HG03469 (cell line): ENCODE measurements around the gene CDC14A.

Experiments
- ATAC-seq: cut with Tn5 transposase; IDR thresholded peaks from one replicate; pipeline ENCODE4 v1.9.1; 2021; ENCODE audit warnings: mild to moderate bottlenecking, moderate library complexity, moderate number of reproducible peaks; ENCODE audit not compliant: unreplicated experiment

Gene CDC14A

GRCh38 chr1:100528871-100529270, 176.6 kb downstream of the CDC14A start:
- no peak for ATAC-seq

- no peak for ATAC-seq
These were observed 177.8 kb downstream of the CDC14A start for GRCh38 chr1:100530141-100530540.

GRCh38 chr1:100530880-100531487, 178.7 kb downstream of the CDC14A start:
- peak; percentile 72 for ATAC-seq

GRCh38 chr1:100532645-100533044, 180.3 kb downstream of the CDC14A start:
- no peak for ATAC-seq

- ATAC-seq, result no peak
These were observed 183.0 kb downstream of the CDC14A start for GRCh38 chr1:100535264-100535663.

GRCh38 chr1:100536031-100536430, 183.7 kb downstream of the CDC14A start:
- peak; percentile 95 for ATAC-seq

GRCh38 chr1:100538913-100539835, 186.9 kb downstream of the CDC14A start:
- no peak for ATAC-seq

GRCh38 chr1:100539836-100540536, 187.7 kb downstream of the CDC14A start:
- ATAC-seq, result no peak

DNA sequence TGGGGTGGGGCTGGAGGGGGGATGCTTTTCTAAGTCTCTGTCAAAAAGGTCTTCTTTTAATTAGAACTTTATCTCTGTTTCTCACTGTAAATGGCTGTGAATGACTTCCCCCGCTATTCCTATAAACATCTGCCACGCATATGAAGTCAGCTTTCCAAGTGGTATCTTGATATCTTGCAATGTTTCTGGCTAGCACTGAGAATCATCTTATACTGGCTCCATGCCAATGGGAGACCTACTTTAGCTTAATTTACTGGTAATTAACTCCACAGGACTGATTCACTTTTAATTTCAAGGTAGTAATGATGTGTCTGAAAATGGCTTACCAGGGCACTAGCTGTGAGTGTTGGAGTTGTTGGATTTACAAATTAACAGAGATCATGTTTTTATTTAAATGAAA, 190.0 kb downstream of the CDC14A start:
- no peak for ATAC-seq

DNA sequence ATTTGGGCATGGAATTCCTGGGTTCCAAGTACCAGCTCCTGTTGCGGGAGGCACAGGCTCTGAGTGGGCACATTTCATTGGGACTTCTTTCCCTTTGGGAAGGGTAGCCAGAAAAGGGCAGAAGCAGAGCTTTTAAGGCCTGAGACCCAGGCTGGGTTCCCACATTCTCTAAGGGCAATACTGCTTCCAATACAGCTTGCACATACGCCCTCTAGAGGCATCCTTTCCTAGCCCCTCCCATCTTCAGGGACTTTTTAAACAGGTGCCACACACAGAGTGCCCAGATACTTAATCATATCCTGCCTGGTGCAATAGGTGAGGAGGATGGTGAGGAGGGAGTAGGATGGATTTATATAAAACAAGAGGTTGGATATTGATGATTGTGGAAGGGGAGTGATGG, 191.3 kb downstream of the CDC14A start:
- peak; percentile 67 for ATAC-seq

GRCh38 chr1:100544791-100545190, 192.5 kb downstream of the CDC14A start:
- ATAC-seq, result no peak

GRCh38 chr1:100545855-100546254, 193.5 kb downstream of the CDC14A start:
- no peak for ATAC-seq

GRCh38 chr1:100552031-100552430, 199.7 kb downstream of the CDC14A start:
- no peak for ATAC-seq

GRCh38 chr1:100552922-100553321, 200.6 kb downstream of the CDC14A start:
- no peak for ATAC-seq

GRCh38 chr1:100556181-100556580, 203.9 kb downstream of the CDC14A start:
- no peak for ATAC-seq

DNA sequence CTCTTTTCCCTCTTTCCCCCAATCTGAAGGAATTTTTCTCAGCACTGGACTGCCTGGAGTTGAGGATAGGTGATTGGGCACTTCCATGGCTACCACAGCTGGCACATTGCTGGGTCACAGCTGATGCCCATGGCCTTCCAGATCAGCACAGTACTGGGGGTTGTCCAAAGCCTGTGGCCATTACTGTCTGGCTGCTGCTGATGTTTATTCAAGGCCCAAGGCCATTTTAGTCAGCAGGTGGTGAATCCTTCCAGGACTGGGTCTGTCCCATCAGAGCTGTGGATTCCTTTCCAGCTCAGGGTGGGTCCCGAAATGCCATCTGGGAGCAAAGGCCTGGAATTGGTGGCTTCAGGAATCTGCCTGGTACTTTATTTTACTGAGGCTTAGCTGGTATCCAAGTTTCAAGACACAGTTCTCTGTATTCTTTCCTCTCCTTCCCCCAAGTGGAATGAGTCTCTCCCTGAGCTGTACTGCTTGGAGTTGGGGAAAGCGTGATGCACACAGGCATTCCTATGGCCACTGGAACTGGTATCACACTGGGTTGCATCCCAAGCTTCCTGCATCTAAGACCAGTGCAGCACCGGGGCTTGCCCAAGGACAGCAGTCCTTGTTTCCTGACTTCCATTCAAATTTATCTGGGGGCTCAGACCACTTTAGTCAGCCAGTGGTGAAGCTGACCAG, 204.8 kb downstream of the CDC14A start:
- ATAC-seq, result no peak

DNA sequence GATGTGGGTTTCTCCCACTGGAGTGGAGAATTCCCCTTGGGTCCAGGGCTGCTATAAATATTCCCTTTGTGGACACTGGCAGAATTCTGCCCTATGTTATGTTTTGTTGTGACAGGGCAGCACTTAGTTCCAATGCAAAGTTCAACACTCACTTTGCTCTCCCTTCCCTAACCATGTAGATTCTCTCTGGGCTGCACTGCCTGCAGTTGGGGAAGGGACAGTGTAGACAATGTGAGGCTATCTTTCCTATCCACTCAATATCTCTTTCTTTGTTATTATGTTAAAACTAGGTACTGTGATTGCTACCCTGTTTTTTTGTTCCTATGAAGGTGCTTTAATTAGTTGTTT, 205.3 kb downstream of the CDC14A start:
- ATAC-seq, result no peak

- no peak for ATAC-seq
These were observed 213.2 kb downstream of the CDC14A start for GRCh38 chr1:100565533-100565932.

DNA sequence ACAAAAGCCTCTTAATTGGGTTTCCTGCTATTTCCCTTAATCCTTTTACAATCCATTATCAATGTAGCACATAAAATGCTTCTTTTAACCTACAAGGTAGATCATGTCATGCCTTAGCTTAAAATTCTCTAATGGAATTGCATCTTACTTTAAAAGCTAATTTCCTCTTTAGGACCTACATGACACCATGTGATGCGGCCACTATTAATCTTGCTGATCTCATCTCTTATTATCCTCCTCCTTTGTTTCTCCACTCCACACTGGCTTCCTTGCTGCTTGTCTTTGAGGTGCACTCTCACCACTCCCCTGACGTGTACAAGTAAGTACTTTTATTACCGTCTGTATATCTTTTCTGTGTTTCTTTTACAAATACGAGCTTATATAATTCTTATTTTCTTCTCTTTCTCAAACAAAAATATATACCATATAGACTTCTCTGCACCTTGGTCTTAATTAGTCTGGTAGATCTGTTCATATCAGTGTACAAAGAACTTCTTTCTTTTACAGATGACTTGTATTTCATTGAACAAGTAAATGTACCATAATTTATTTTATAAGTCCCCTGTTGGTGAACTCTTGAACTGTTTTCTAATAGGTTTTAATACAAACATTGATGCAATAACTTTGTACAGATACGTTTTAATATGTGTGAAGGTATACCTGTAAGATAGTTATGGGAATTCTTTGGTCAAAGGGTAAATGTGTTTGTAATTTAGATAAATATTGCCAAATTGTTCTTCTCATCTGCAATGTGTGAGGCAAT, 213.8 kb downstream of the CDC14A start:
- no peak for ATAC-seq

GRCh38 chr1:100567062-100567461, 214.8 kb downstream of the CDC14A start:
- no peak for ATAC-seq
